Esophagus muscularis mucosa (tissue), 4 donors: ENCODE measurements around the gene ZNF160. TPM values are rescaled to one million over a fixed set of nuclear protein-coding genes. Genes with fewer than 3 reads are reported as not detected.

Experiments used
- DNase-seq: peaks from one replicate; pipeline ENCODE4 v3.0.0-alpha.2; 2017; ENCODE audit errors: extremely low spot score
- H3K27ac ChIP-seq, 4 donors: fragments of 200-600 bp; sonication (generic); replicated peaks in 1 of 4; 1 replicate in 3 of 4; 2 replicates in 1 of 4; pipeline ENCODE4 v1.5.1; 2016 to 2019; ENCODE audit warnings: mild to moderate bottlenecking in 1 of 4
- H3K27me3 ChIP-seq, 4 donors: fragments of 200-600 bp; sonication (generic); one replicate each; pipeline versions ENCODE4 v1.5.1 to v1.6.0; 2016 to 2019
- H3K36me3 ChIP-seq, 4 donors: fragments of 200-600 bp; sonication (generic); one replicate each; pipeline ENCODE4 v1.5.1; 2016 to 2019
- H3K4me1 ChIP-seq, 4 donors: fragments of 200-600 bp; sonication (generic); one replicate each; pipeline ENCODE4 v1.5.1; 2016 to 2019
- H3K4me3 ChIP-seq, 4 donors: fragments of 200-600 bp; sonication (generic); 1 replicate in 2 of 4; 2 replicates in 2 of 4; pipeline ENCODE4 v1.5.1; 2016 to 2019; ENCODE audit warnings: mild to moderate bottlenecking in 4 of 4, moderate library complexity in 1 of 4
- H3K9me3 ChIP-seq, 4 donors: fragments of 200-600 bp; sonication (generic); 1 replicate in 3 of 4; 2 replicates in 1 of 4; pipeline ENCODE4 v1.5.1; 2016 to 2019
- CTCF ChIP-seq, 3 experiments: fragments of 200-600 bp in 2 of 3; fragments of 450-650 bp in 1 of 3; sonication (generic) in 2 of 3; IDR thresholded peaks; one replicate each; pipeline ENCODE4 v1.5.1; 2017 to 2019; ENCODE audit warnings: antibody characterized with exemption in 3 of 3, mild to moderate bottlenecking in 2 of 3, moderate library complexity in 1 of 3
- EP300 ChIP-seq: sonication (generic); formaldehyde crosslinking; IDR thresholded peaks from one replicate; pipeline ENCODE4 v1.6.1; 2017; ENCODE audit warnings: antibody characterized with exemption
- POLR2A ChIP-seq: fragments of 450-650 bp; IDR thresholded peaks from one replicate; pipeline ENCODE4 v1.6.1; 2017; ENCODE audit warnings: antibody characterized with exemption, moderate library complexity, mild to moderate bottlenecking, low read depth
- POLR2AphosphoS5 ChIP-seq, 2 donors: sonication (generic); formaldehyde crosslinking; IDR thresholded peaks; one replicate each; pipeline ENCODE4 v1.6.1; 2017; ENCODE audit warnings: antibody characterized with exemption in 2 of 2
- WGBS: methylation state at CpG from one replicate; pipeline ENCODE4 v1.1.5; 2018; 5-methylcytosine and 5-hydroxymethylcytosine counted together
- intact Hi-C: fragments of 100-400 bp; cut with DNase I; formaldehyde crosslinking; loops from one replicate; pipeline ENCODE4 v1.15.1; 2023
- total RNA-seq, 4 donors: library from RNA; depleted of rRNA; stranded (reverse); fragments of >200 nt; gene quantifications; one replicate each; pipeline versions ENCODE4 v1.1.0 to v1.2.1, GENCODE V29; 2016

ZNF160 gene
- total RNA-seq, 4 donors from 2014 or later: 25.3 to 40.3 (median 27.1) TPM

- TF ChIP-seq CTCF (IDR thresholded peaks at IDR 0.05) (no peak), POLR2A (no peak), EP300 (no peak), POLR2AphosphoS5 (IDR thresholded peaks at IDR 0.05) (no peak)
- intact Hi-C loops: no loop called here
- no peaks in the 10 kb centered on the region for H3K4me1 ChIP-seq
- H3K36me3 ChIP-seq: peaks cover 0 to 34% (median 15%) of the 10 kb centered on the region in 4 donors
- no peaks in the 10 kb centered on the region for H3K27me3 ChIP-seq
- no peak overlapping the region for H3K4me3 ChIP-seq
- no peak for DNase-seq
- no peak overlapping the region for H3K27ac ChIP-seq
- WGBS: 87% methylated on average over 7 of the region's 7 CpGs
- peaks cover 0 to 3% (median 1%) of the 10 kb centered on the region in 4 donors for H3K9me3 ChIP-seq
Measured at GRCh38 chr19:53123400-53123799, 20.2 kb upstream of the ZNF160 start.

GRCh38 chr19:53112286-53112685 is 9.1 kb upstream of the ZNF160 start:
- intact Hi-C loops: no loop called here
- 86% methylated on average over 2 of the region's 2 CpGs for WGBS
- Histone ChIP-seq H3K9me3 (peaks cover 0 to 6% (median 4%) of the 10 kb centered on the region in 4 donors), H3K36me3 (peaks cover 54 to 82% (median 70%) of the 10 kb centered on the region in 4 donors), H3K27me3 (no peaks in the 10 kb centered on the region), H3K27ac (no peak overlapping the region), H3K4me3 (no peak overlapping the region), H3K4me1 (no peaks in the 10 kb centered on the region)
- DNase-seq: no peak
- TF ChIP-seq POLR2AphosphoS5 (IDR thresholded peaks at IDR 0.05) (no peak), EP300 (no peak), CTCF (IDR thresholded peaks at IDR 0.05) (no peak), POLR2A (no peak)

GRCh38 chr19:53109527-53109926 is 6.3 kb upstream of the ZNF160 start:
- DNase-seq: no peak
- no peak overlapping the region for H3K4me3 ChIP-seq
- H3K27ac ChIP-seq: no peak overlapping the region
- H3K36me3 ChIP-seq: peaks cover 26 to 54% (median 46%) of the 10 kb centered on the region in 4 donors
- 94% methylated on average over 5 of the region's 5 CpGs for WGBS
- TF ChIP-seq POLR2A: no peak
- TF ChIP-seq EP300: no peak
- no peak for TF ChIP-seq CTCF (IDR thresholded peaks at IDR 0.05)
- no peak for TF ChIP-seq POLR2AphosphoS5 (IDR thresholded peaks at IDR 0.05)
- H3K4me1 ChIP-seq: no peaks in the 10 kb centered on the region
- intact Hi-C loops: loop anchor here (5.0 kb wide), 1 partner anchor 48 kb away; the partner anchor contains the start of gene ZNF347
- H3K27me3 ChIP-seq: no peaks in the 10 kb centered on the region
- H3K9me3 ChIP-seq: no peaks in the 10 kb centered on the region

- under 1% methylated on average over 24 of the region's 33 CpGs for WGBS
- Histone ChIP-seq H3K27ac (peak overlapping the region; percentile 91 to 97 (median 94)), H3K27me3 (no peaks in the 10 kb centered on the region), H3K4me1 (peaks cover 25 to 39% (median 32%) of the 10 kb centered on the region in 4 donors), H3K9me3 (no peaks in the 10 kb centered on the region), H3K4me3 (peak overlapping the region; percentile 91 to 93 (median 91)), H3K36me3 (peaks cover 7 to 19% (median 9%) of the 10 kb centered on the region in 4 donors)
- intact Hi-C loops: loop anchor here (5.0 kb wide), 1 partner anchor 90 kb away; the partner anchor contains the start of gene ZNF665
- no peak for DNase-seq
- TF ChIP-seq POLR2AphosphoS5 (IDR thresholded peaks at IDR 0.05) (no peak), EP300 (no peak), CTCF (IDR thresholded peaks at IDR 0.05) (no peak), POLR2A (no peak)
Measured at GRCh38 chr19:53102756-53103233, 427 bp downstream of the ZNF160 start.
